ENCODE results near the gene TMEM43. TPM values are rescaled to one million over a fixed set of nuclear protein-coding genes. Genes with fewer than 3 reads are reported as not detected.

TMEM43 gene
- total RNA-seq, 5 donors from 2014 or later (not counting 1 experiment from before 2014, with no cell fraction given), result 36.9 to 76.3 (median 63.6) TPM

GRCh38 chr3:14186854-14187458 lies 62.1 kb downstream of the TMEM43 start:
- Mint-ChIP-seq H3K36me3 (peaks cover 73% of the 10 kb centered on the region), H3K4me1 (peaks cover 63 to 72% (median 68%) of the 10 kb centered on the region in 3 donors), H3K27ac (no peak overlapping the region), H3K9me3 (no peaks in the 10 kb centered on the region), H3K4me3 (no peak overlapping the region), H3K27me3 (no peaks in the 10 kb centered on the region)
- Histone ChIP-seq H3K27ac (ENCODE audit: low read length) (no peak overlapping the region), H3K27me3 (replicated peaks in 1 of 2; ENCODE audit: control insufficient read depth in 2 of 2, extremely low read depth in 1 of 2, insufficient read depth in 2 of 2, low read length in 1 of 2) (no peaks in the 10 kb centered on the region), H3K4me3 (ENCODE audit: control insufficient read depth in 1 of 2, extremely low read depth in 1 of 2, low read length in 1 of 2) (no peak overlapping the region), H3K36me3 (ENCODE audit: control insufficient read depth in 2 of 2, extremely low read depth in 1 of 2, insufficient read depth in 1 of 2, low read length in 1 of 2) (peaks cover 4 to 51% of the 10 kb centered on the region in 2 donors), H3K4me1 (ENCODE audit: control insufficient read depth in 1 of 2, extremely low read depth in 1 of 2, insufficient read depth in 2 of 2, low read length in 2 of 2) (no peaks in the 10 kb centered on the region), H3K9me3 (no peaks in the 10 kb centered on the region)
- ChIA-PET CTCF (interaction anchor here in 1 of 2 donors (1.4 kb wide), 1 partner anchor 16 kb away, joined by 4 read pairs; no protein-coding TSS in a partner anchor), POLR2A (no interaction called here)
- DNase-seq, result no peak
- ATAC-seq (replicated peaks in 1 of 4), result no peak
- WGBS (ENCODE audit: insufficient coverage), result 98% methylated on average over 5 of the region's 5 CpGs

- H3K9me3 Mint-ChIP-seq, result no peaks in the 10 kb centered on the region
- CTCF ChIA-PET, result no interaction called here
- H3K36me3 Mint-ChIP-seq, result peaks cover 65% of the 10 kb centered on the region
- no peak for DNase-seq
- H3K27ac Mint-ChIP-seq, result no peak overlapping the region
- Histone ChIP-seq H3K4me1 (ENCODE audit: control insufficient read depth in 1 of 2, extremely low read depth in 1 of 2, insufficient read depth in 2 of 2, low read length in 2 of 2) (no peaks in the 10 kb centered on the region), H3K4me3 (ENCODE audit: control insufficient read depth in 1 of 2, extremely low read depth in 1 of 2, low read length in 1 of 2) (no peak overlapping the region), H3K36me3 (ENCODE audit: control insufficient read depth in 2 of 2, extremely low read depth in 1 of 2, insufficient read depth in 1 of 2, low read length in 1 of 2) (peaks cover 4 to 39% of the 10 kb centered on the region in 2 donors), H3K27ac (ENCODE audit: low read length) (no peak overlapping the region), H3K9me3 (no peaks in the 10 kb centered on the region), H3K27me3 (replicated peaks in 1 of 2; ENCODE audit: control insufficient read depth in 2 of 2, extremely low read depth in 1 of 2, insufficient read depth in 2 of 2, low read length in 1 of 2) (no peaks in the 10 kb centered on the region)
- peaks cover 64 to 74% (median 70%) of the 10 kb centered on the region in 3 donors for H3K4me1 Mint-ChIP-seq
- POLR2A ChIA-PET, result no interaction called here
- no peak overlapping the region for H3K4me3 Mint-ChIP-seq
- H3K27me3 Mint-ChIP-seq, result no peaks in the 10 kb centered on the region
- WGBS (ENCODE audit: insufficient coverage), result no CpG with 5 or more reads among the region's 4 CpGs
- ATAC-seq (replicated peaks in 1 of 4), result no peak
Observed at GRCh38 chr3:14188041-14188754, 63.3 kb downstream of the TMEM43 start.

Other genes starting within 250 kb of the TMEM43 start
- gene WNT7A, start 245.0 kb upstream of the TMEM43 start, total RNA-seq, result 10 to 100 TPM in 4 of 5 donors, 1 to 10 TPM in 1; 8.2 to 15.4 (median 11.7) TPM
- gene CHCHD4, start 182 bp upstream of the TMEM43 start, total RNA-seq, result 1 to 10 TPM; 2.7 to 8.4 (median 8.3) TPM
- 10 to 100 TPM; 67.8 to 90.7 (median 76.9) TPM for gene XPC, start 53.5 kb downstream of the TMEM43 start, total RNA-seq
- gene LSM3, start 53.8 kb downstream of the TMEM43 start, total RNA-seq, result 1 to 10 TPM; 6.7 to 8.4 (median 7.3) TPM

Data from T-cell (primary cell).